SK-N-SH (cell line): Measurements from ENCODE around the gene ARHGAP10.

Experiments used
- EP300 ChIP-seq, 2 experiments: IDR thresholded peaks; 2 replicates each; pipeline versions ENCODE4 v1.4.0 to v1.6.1; 2012; ENCODE audit warnings: borderline replicate concordance in 1 of 2, low read depth in 1 of 2, low read length in 1 of 2
- EZH2phosphoT487 ChIP-seq: fragments of 200-600 bp; sonication (generic); IDR thresholded peaks from 2 replicates; pipeline ENCODE4 v1.6.1; 2017; ENCODE audit warnings: low read depth, mixed run types, mild to moderate bottlenecking, antibody characterized with exemption, moderate library complexity, borderline replicate concordance
- JUND ChIP-seq: IDR thresholded peaks from 2 replicates; pipeline ENCODE4 v1.4.0; 2012
- POLR2AphosphoS5 ChIP-seq: IDR thresholded peaks from 2 replicates; pipeline ENCODE4 v1.6.1; 2012; ENCODE audit warnings: low read depth, low read length
- RAD21 ChIP-seq: IDR thresholded peaks from 2 replicates; pipeline ENCODE4 v1.6.1; 2012; ENCODE audit warnings: mild to moderate bottlenecking, low read length
- RCOR1 ChIP-seq: fragments of 150-350 bp; IDR thresholded peaks from 2 replicates; pipeline ENCODE4 v1.6.1; 2017; ENCODE audit warnings: antibody characterized with exemption, low read length
- RFX5 ChIP-seq: IDR thresholded peaks from 2 replicates; pipeline ENCODE4 v1.6.1; 2012; ENCODE audit warnings: mild to moderate bottlenecking, improper control_type of control experiment, low read length
- RXRA ChIP-seq: IDR thresholded peaks from 2 replicates; pipeline ENCODE4 v1.4.0; 2012; ENCODE audit warnings: low read depth, mild to moderate bottlenecking, borderline replicate concordance
- TAF1 ChIP-seq: IDR thresholded peaks from 2 replicates; pipeline ENCODE4 v1.6.1; 2012; ENCODE audit warnings: low read depth, mild to moderate bottlenecking, low read length, moderate library complexity, borderline replicate concordance
- TCF12 ChIP-seq: IDR thresholded peaks from 2 replicates; pipeline ENCODE4 v1.4.0; 2012
- USF2 ChIP-seq: fragments of 150-350 bp; IDR thresholded peaks from 2 replicates; pipeline ENCODE4 v1.6.1; 2017; ENCODE audit warnings: antibody characterized with exemption, low read length, low read depth, borderline replicate concordance
- YY1 ChIP-seq: IDR thresholded peaks from 2 replicates; pipeline ENCODE4 v1.4.0; 2012; ENCODE audit warnings: low read depth, mild to moderate bottlenecking
- TF ChIP-seq, protein P1 (sequence below): fragments of 200-600 bp; sonication (generic); IDR thresholded peaks from 2 replicates; pipeline ENCODE4 v1.6.1; 2017; ENCODE audit warnings: antibody characterized with exemption, mild to moderate bottlenecking, moderate library complexity

GRCh38 chr4:147987252-147987651, 255.4 kb downstream of the ARHGAP10 start:
- TF ChIP-seq, protein P1, sequence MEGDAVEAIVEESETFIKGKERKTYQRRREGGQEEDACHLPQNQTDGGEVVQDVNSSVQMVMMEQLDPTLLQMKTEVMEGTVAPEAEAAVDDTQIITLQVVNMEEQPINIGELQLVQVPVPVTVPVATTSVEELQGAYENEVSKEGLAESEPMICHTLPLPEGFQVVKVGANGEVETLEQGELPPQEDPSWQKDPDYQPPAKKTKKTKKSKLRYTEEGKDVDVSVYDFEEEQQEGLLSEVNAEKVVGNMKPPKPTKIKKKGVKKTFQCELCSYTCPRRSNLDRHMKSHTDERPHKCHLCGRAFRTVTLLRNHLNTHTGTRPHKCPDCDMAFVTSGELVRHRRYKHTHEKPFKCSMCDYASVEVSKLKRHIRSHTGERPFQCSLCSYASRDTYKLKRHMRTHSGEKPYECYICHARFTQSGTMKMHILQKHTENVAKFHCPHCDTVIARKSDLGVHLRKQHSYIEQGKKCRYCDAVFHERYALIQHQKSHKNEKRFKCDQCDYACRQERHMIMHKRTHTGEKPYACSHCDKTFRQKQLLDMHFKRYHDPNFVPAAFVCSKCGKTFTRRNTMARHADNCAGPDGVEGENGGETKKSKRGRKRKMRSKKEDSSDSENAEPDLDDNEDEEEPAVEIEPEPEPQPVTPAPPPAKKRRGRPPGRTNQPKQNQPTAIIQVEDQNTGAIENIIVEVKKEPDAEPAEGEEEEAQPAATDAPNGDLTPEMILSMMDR, result no peak
- TF ChIP-seq EZH2phosphoT487 (no peak), USF2 (no peak), RCOR1 (no peak), JUND (no peak), POLR2AphosphoS5 (no peak), YY1 (no peak), TCF12 (no peak), RAD21 (no peak), TAF1 (no peak), RFX5 (no peak), RXRA (no peak), EP300 (IDR thresholded peaks at IDR 0.05; ENCODE audit: borderline replicate concordance in 1 of 2, low read depth in 1 of 2, low read length in 1 of 2) (no peak)
